GM18861 (cell line): Measurements from ENCODE around the gene YTHDC2.
"Not testable (repeated sequence)": the region's sequence is repeated elsewhere in the genome, so short reads cannot be mapped to it uniquely, and the experiment has no call there.

ENCODE experiments used
- ATAC-seq: cut with Tn5 transposase; IDR thresholded peaks from one replicate; pipeline ENCODE4 v1.9.1; 2021; ENCODE audit not compliant: unreplicated experiment

Gene YTHDC2

GRCh38 chr5:113600255-113600905 lies 86.9 kb downstream of the YTHDC2 start:
- ATAC-seq = no peak

- no peak for ATAC-seq
Observed at GRCh38 chr5:113601423-113601822, 87.9 kb downstream of the YTHDC2 start.

GRCh38 chr5:113603246-113603645 lies 89.8 kb downstream of the YTHDC2 start:
- not testable (repeated sequence) for ATAC-seq

- peak; percentile 94 for ATAC-seq
Observed at GRCh38 chr5:113606298-113607134, 93.0 kb downstream of the YTHDC2 start.

GRCh38 chr5:113607361-113607760 lies 93.9 kb downstream of the YTHDC2 start:
- ATAC-seq = no peak

GRCh38 chr5:113608113-113608596 lies 94.7 kb downstream of the YTHDC2 start:
- no peak for ATAC-seq

GRCh38 chr5:113612060-113612496 lies 98.6 kb downstream of the YTHDC2 start:
- ATAC-seq = peak; percentile 80

- no peak for ATAC-seq
Observed at GRCh38 chr5:113614191-113614590, 100.7 kb downstream of the YTHDC2 start.

- no peak for ATAC-seq
Observed at GRCh38 chr5:113615708-113616107, 102.2 kb downstream of the YTHDC2 start.

GRCh38 chr5:113617191-113617796 lies 103.8 kb downstream of the YTHDC2 start:
- ATAC-seq = no peak

GRCh38 chr5:113632996-113633395 lies 119.5 kb downstream of the YTHDC2 start:
- ATAC-seq = no peak

GRCh38 chr5:113634957-113635356 lies 121.5 kb downstream of the YTHDC2 start:
- no peak for ATAC-seq

- ATAC-seq = no peak
Observed at GRCh38 chr5:113641715-113642114, 128.2 kb downstream of the YTHDC2 start.
